ENCODE measurements around the gene KRT76. TPM values are rescaled to one million over a fixed set of nuclear protein-coding genes. Genes with fewer than 3 reads are reported as not detected.
"Not testable (repeated sequence)": the region's sequence is repeated elsewhere in the genome, so short reads cannot be mapped to it uniquely, and the experiment has no call there.

KRT76 gene
- polyA plus RNA-seq, 1 donor (not counting 4 experiments of a cell fraction or from before 2014, with no cell fraction given): not detected

DNA sequence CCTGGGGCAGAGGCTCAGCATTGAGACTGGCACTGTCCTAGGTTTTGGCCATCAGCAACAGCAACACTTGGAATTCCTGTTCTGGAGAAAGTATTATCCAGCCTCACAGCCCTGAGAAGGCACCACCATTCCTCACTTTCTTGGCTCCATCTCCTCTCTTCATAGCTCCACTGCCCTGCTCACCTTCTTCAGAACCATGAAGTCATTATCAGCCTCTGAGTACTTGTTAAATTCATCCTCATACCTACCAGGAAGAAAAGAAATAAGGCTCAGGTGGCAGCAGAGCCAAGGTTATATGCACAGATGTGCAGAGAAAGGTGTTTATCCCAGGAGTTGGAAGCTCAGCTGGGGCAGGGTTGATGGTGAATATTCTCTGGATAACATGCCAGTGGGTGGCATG is 25.4 kb downstream of the KRT76 start:
- Histone ChIP-seq H3K27ac (ENCODE audit: control insufficient read depth, insufficient read depth, low read length) (no peak overlapping the region), H3K4me1 (ENCODE audit: control insufficient read depth, extremely low read depth, insufficient read depth, low read length) (no peaks in the 10 kb centered on the region), H3K4me3 (ENCODE audit: control insufficient read depth in 2 of 3, extremely low read depth in 1 of 3, insufficient read depth in 2 of 3, low read depth in 1 of 3, low read length in 3 of 3) (no peak overlapping the region), H3K36me3 (ENCODE audit: control insufficient read depth in 2 of 2, extremely low read depth in 1 of 2, insufficient read depth in 2 of 2, low read length in 2 of 2) (no peaks in the 10 kb centered on the region), H3K9ac (ENCODE audit: control insufficient read depth, extremely low read depth, insufficient read depth, low read length) (no peak overlapping the region), H3K27me3 (ENCODE audit: control insufficient read depth, extremely low read depth, insufficient read depth, low read length) (peaks cover 28% of the 10 kb centered on the region), H3K9me3 (ENCODE audit: control insufficient read depth, low read depth, low read length) (no peaks in the 10 kb centered on the region), H2AFZ (ENCODE audit: control insufficient read depth, low read length) (no peak overlapping the region), H3K4me2 (ENCODE audit: control insufficient read depth, extremely low read depth, insufficient read depth, low read depth, low read length) (no peak overlapping the region), H4K20me1 (ENCODE audit: control insufficient read depth, extremely low read depth, insufficient read depth, low read length) (no peaks in the 10 kb centered on the region), H3K79me2 (ENCODE audit: control insufficient read depth, insufficient read depth, low read length) (no peaks in the 10 kb centered on the region), H3K9me1 (ENCODE audit: control insufficient read depth, extremely low read depth, insufficient read depth, low read length) (no peaks in the 10 kb centered on the region)
- no peak for FAIRE-seq
- DNase-seq (ENCODE audit: low read depth, low spot score): no peak
- TF ChIP-seq, protein P1, sequence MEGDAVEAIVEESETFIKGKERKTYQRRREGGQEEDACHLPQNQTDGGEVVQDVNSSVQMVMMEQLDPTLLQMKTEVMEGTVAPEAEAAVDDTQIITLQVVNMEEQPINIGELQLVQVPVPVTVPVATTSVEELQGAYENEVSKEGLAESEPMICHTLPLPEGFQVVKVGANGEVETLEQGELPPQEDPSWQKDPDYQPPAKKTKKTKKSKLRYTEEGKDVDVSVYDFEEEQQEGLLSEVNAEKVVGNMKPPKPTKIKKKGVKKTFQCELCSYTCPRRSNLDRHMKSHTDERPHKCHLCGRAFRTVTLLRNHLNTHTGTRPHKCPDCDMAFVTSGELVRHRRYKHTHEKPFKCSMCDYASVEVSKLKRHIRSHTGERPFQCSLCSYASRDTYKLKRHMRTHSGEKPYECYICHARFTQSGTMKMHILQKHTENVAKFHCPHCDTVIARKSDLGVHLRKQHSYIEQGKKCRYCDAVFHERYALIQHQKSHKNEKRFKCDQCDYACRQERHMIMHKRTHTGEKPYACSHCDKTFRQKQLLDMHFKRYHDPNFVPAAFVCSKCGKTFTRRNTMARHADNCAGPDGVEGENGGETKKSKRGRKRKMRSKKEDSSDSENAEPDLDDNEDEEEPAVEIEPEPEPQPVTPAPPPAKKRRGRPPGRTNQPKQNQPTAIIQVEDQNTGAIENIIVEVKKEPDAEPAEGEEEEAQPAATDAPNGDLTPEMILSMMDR (optimal IDR thresholded peaks at IDR 0.05 in 1 of 3, IDR thresholded peaks at IDR 0.05 in 1 of 3, conservative IDR thresholded peaks at IDR 0.05 in 1 of 3; ENCODE audit: extremely low read depth in 1 of 3, insufficient read depth in 2 of 3, low read length in 3 of 3): no peak
- no peak for TF ChIP-seq EZH2 (IDR thresholded peaks at IDR 0.05; ENCODE audit: low read length)
- dilution Hi-C loops (cut with MboI; ENCODE audit: extremely low pct_ligation_motif_present, low sequenced_read_pairs): no loop called here

DNA sequence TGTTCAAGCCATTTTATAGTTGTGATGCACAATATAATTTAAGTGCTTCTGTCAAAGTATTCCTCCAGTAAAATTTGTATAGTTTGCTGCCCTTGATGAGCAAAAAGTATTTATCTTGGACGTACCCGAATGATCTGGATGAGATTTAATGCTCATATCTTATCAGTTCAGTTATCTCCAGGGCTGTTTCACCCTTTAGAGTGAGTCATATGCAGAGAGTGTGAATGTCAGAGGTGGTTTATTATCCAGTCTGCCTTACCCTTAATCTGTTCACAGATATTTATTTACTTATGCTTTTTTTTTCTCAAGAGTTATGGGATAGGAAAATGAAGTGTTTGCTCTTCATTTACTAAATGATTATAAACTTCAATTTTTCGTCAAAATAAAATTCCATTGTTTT is 26.6 kb downstream of the KRT76 start:
- DNase-seq (ENCODE audit: low read depth, low spot score); FAIRE-seq; H4K20me1 ChIP-seq (ENCODE audit: control insufficient read depth, extremely low read depth, insufficient read depth, low read length): not testable (repeated sequence)

DNA sequence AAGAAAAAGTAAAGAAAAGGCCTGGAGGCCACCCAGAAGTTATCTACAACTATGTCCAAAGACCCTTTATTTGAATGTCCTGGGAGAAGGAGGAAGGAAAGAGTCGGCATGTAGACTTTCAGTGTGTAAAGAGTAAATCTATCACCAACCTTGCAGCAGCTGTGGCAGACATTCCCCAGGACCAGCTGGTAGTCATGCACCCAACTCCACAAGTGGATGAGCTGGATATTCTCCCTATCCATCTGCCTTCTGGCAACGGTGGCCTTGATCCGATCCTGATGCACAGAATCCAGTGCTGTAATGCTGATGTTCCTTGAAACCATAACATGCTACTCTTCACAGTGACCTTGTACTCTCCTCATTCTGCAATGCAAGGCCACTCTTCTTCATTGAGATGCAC is 27.3 kb downstream of the KRT76 start:
- Histone ChIP-seq H3K9me1 (ENCODE audit: control insufficient read depth, extremely low read depth, insufficient read depth, low read length) (no peaks in the 10 kb centered on the region), H3K9me3 (ENCODE audit: control insufficient read depth, low read depth, low read length) (no peaks in the 10 kb centered on the region), H3K4me1 (ENCODE audit: control insufficient read depth, extremely low read depth, insufficient read depth, low read length) (no peaks in the 10 kb centered on the region), H3K4me2 (ENCODE audit: control insufficient read depth, extremely low read depth, insufficient read depth, low read depth, low read length) (no peak overlapping the region), H3K27me3 (ENCODE audit: control insufficient read depth, extremely low read depth, insufficient read depth, low read length) (peaks cover 19% of the 10 kb centered on the region), H3K79me2 (ENCODE audit: control insufficient read depth, insufficient read depth, low read length) (no peaks in the 10 kb centered on the region), H2AFZ (ENCODE audit: control insufficient read depth, low read length) (no peak overlapping the region), H3K9ac (ENCODE audit: control insufficient read depth, extremely low read depth, insufficient read depth, low read length) (no peak overlapping the region), H4K20me1 (ENCODE audit: control insufficient read depth, extremely low read depth, insufficient read depth, low read length) (no peaks in the 10 kb centered on the region), H3K4me3 (ENCODE audit: control insufficient read depth in 2 of 3, extremely low read depth in 1 of 3, insufficient read depth in 2 of 3, low read depth in 1 of 3, low read length in 3 of 3) (no peak overlapping the region), H3K36me3 (ENCODE audit: control insufficient read depth in 2 of 2, extremely low read depth in 1 of 2, insufficient read depth in 2 of 2, low read length in 2 of 2) (no peaks in the 10 kb centered on the region), H3K27ac (ENCODE audit: control insufficient read depth, insufficient read depth, low read length) (no peak overlapping the region)
- TF ChIP-seq, protein P1 (optimal IDR thresholded peaks at IDR 0.05 in 1 of 3, IDR thresholded peaks at IDR 0.05 in 1 of 3, conservative IDR thresholded peaks at IDR 0.05 in 1 of 3; ENCODE audit: extremely low read depth in 1 of 3, insufficient read depth in 2 of 3, low read length in 3 of 3): no peak
- TF ChIP-seq EZH2 (IDR thresholded peaks at IDR 0.05; ENCODE audit: low read length): no peak
- dilution Hi-C loops (cut with MboI; ENCODE audit: extremely low pct_ligation_motif_present, low sequenced_read_pairs): no loop called here
- FAIRE-seq: no peak
- DNase-seq (ENCODE audit: low read depth, low spot score): no peak

More for the DNA sequence above, 26.6 kb downstream of the KRT76 start:
- H3K9me3 ChIP-seq (ENCODE audit: control insufficient read depth, low read depth, low read length); H3K36me3 ChIP-seq (ENCODE audit: control insufficient read depth in 2 of 2, extremely low read depth in 1 of 2, insufficient read depth in 2 of 2, low read length in 2 of 2); H3K4me2 ChIP-seq (ENCODE audit: control insufficient read depth, extremely low read depth, insufficient read depth, low read depth, low read length); H3K4me3 ChIP-seq (ENCODE audit: control insufficient read depth in 2 of 3, extremely low read depth in 1 of 3, insufficient read depth in 2 of 3, low read depth in 1 of 3, low read length in 3 of 3); H3K79me2 ChIP-seq (ENCODE audit: control insufficient read depth, insufficient read depth, low read length); dilution Hi-C loops (cut with MboI; ENCODE audit: extremely low pct_ligation_motif_present, low sequenced_read_pairs); H3K9ac ChIP-seq (ENCODE audit: control insufficient read depth, extremely low read depth, insufficient read depth, low read length); H3K27ac ChIP-seq (ENCODE audit: control insufficient read depth, insufficient read depth, low read length); H3K4me1 ChIP-seq (ENCODE audit: control insufficient read depth, extremely low read depth, insufficient read depth, low read length); H3K9me1 ChIP-seq (ENCODE audit: control insufficient read depth, extremely low read depth, insufficient read depth, low read length); H2AFZ ChIP-seq (ENCODE audit: control insufficient read depth, low read length): not testable (repeated sequence)
- peaks cover 24% of the 10 kb centered on the region for H3K27me3 ChIP-seq (ENCODE audit: control insufficient read depth, extremely low read depth, insufficient read depth, low read length)
